K562 (cell line): ENCODE data around the gene NDUFB10.

Experiments
- GATA2 ChIP-seq: sonication (generic); formaldehyde crosslinking; IDR thresholded peaks from 2 replicates; pipeline ENCODE4 v1.4.0; 2020; ENCODE audit warnings: mild to moderate bottlenecking, missing genetic modification reagents
- NR3C1 ChIP-seq: sonication (generic); formaldehyde crosslinking; IDR thresholded peaks from 2 replicates; pipeline ENCODE4 v1.8.1; 2022; ENCODE audit warnings: missing genetic modification reagents
- POLR2A ChIP-seq: fragments of 450-650 bp; conservative IDR thresholded peaks from 2 replicates; pipeline ENCODE4 v1.6.1; 2016
- POLR2AphosphoS5 ChIP-seq: IDR thresholded peaks from 2 replicates; pipeline ENCODE4 v1.6.1; 2011; ENCODE audit warnings: mild to moderate bottlenecking, low read depth, low read length, moderate library complexity; ENCODE audit not compliant: control insufficient read depth, insufficient read depth
- ZNF766 ChIP-seq: fragments of 200-800 bp; sonication (Bioruptor generic); conservative IDR thresholded peaks from 2 replicates; pipeline ENCODE4 v1.6.1; 2016; ENCODE audit warnings: missing genetic modification characterization, missing compliant biosample characterization
- TF ChIP-seq, protein P1 (sequence below): fragments of 450-650 bp; formaldehyde crosslinking; conservative IDR thresholded peaks from 2 replicates; pipeline ENCODE4 v1.4.0; 2022; ENCODE audit warnings: mild to moderate bottlenecking, missing genetic modification characterization

DNA sequence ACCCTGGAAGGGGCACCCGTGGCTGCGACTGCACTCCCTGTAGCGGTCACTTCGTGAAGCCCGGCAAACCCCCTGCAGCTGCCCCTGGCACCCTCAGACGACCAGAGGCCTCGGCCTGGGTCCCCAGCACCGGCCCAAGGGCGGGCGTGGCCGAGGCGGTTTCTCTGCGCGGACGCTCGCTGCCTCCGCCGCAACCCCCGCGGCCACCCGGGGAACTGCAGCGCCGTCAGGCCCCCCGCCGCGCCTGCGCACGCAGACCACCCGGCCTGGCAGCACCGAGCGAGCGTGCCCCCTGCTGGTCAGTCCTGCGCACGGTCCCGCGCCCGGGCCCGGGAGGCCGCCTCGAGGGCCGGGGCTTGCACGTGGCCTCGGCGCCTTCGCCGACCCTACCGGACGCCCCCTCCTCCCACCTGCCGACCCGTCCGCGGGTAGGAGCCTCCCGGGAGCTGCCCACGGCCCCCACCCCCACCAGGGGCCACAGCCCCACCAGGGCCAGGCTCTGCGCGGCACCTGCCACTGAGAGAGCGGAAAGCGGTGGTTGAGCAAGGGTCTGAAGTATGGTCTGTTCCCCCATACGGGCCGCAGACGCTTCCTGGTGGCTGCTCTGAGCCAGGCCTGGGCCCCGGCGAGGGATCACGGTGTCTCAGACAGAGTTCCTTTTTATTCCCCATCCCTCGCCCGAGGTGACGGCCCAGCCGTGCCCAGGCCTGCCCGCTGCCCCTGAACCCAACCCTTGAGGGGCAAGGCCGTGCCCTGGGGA is 29.6 kb upstream of the NDUFB10 start:
- TF ChIP-seq GATA2 (CRISPR knock-in tag) (no peak), POLR2A (no peak; the same call in 1 of the 2 replicates), ZNF766 (peak; percentile 87), POLR2AphosphoS5 (no peak), NR3C1 (CRISPR knock-in tag) (no peak; the same call in none of the 2 replicates)
- TF ChIP-seq, protein P1, sequence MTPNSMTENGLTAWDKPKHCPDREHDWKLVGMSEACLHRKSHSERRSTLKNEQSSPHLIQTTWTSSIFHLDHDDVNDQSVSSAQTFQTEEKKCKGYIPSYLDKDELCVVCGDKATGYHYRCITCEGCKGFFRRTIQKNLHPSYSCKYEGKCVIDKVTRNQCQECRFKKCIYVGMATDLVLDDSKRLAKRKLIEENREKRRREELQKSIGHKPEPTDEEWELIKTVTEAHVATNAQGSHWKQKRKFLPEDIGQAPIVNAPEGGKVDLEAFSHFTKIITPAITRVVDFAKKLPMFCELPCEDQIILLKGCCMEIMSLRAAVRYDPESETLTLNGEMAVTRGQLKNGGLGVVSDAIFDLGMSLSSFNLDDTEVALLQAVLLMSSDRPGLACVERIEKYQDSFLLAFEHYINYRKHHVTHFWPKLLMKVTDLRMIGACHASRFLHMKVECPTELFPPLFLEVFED = no peak
